ENCODE results near the gene KRTAP1-3.
"Not testable (repeated sequence)": the region's sequence is repeated elsewhere in the genome, so short reads cannot be mapped to it uniquely, and the experiment has no call there.

The KRTAP1-3 gene

GRCh38 chr17:41034346-41034935 is at the start of gene KRTAP1-3:
KRTAP1-3 (minus strand) TSS chr17:41034874; CDS start chr17:41034821, 53 bp downstream.
- DNase-seq (ENCODE audit: low spot score) = not testable (repeated sequence)

GRCh38 chr17:41084100-41084856 is 49.6 kb upstream of the KRTAP1-3 start, which contains the start of gene KRTAP4-7:
KRTAP4-7 (plus strand) TSS chr17:41084150; CDS start chr17:41084207, 57 bp downstream.
- DNase-seq (ENCODE audit: low spot score); H3K4me3 ChIP-seq; H3K27ac ChIP-seq: not testable (repeated sequence)

More at GRCh38 chr17:41034346-41034935, at the start of gene KRTAP1-3:
- not testable (repeated sequence) for H3K4me3 ChIP-seq, H3K27ac ChIP-seq

- H3K27ac ChIP-seq; DNase-seq (ENCODE audit: low spot score): not testable (repeated sequence)
Observed at GRCh38 chr17:41083427-41083826, 48.8 kb upstream of the KRTAP1-3 start.

GRCh38 chr17:41082626-41083025 is 48.0 kb upstream of the KRTAP1-3 start:
- TF ChIP-seq CTCF (IDR thresholded peaks at IDR 0.05) = no peak
- no peak for DNase-seq (ENCODE audit: low spot score)
- Histone ChIP-seq H3K4me3 (no peak overlapping the region), H3K27ac (no peak overlapping the region)

More at GRCh38 chr17:41083427-41083826, 48.8 kb upstream of the KRTAP1-3 start:
- not testable (repeated sequence) for H3K4me3 ChIP-seq

GRCh38 chr17:41076788-41077187 is 42.1 kb upstream of the KRTAP1-3 start:
- no peak for TF ChIP-seq CTCF (IDR thresholded peaks at IDR 0.05)
- H3K4me3 ChIP-seq = no peak overlapping the region

GRCh38 chr17:41073676-41074075 is 39.0 kb upstream of the KRTAP1-3 start:
- no peak for DNase-seq (ENCODE audit: low spot score)
- no peak overlapping the region for H3K27ac ChIP-seq
- H3K4me3 ChIP-seq = no peak overlapping the region
- TF ChIP-seq CTCF (IDR thresholded peaks at IDR 0.05) = no peak

More at GRCh38 chr17:41076788-41077187, 42.1 kb upstream of the KRTAP1-3 start:
- H3K27ac ChIP-seq = no peak overlapping the region
- no peak for DNase-seq (ENCODE audit: low spot score)

- Histone ChIP-seq H3K27ac (no peak overlapping the region), H3K4me3 (no peak overlapping the region)
- DNase-seq (ENCODE audit: low spot score) = no peak
- TF ChIP-seq CTCF (IDR thresholded peaks at IDR 0.05) = no peak
Observed at GRCh38 chr17:41071606-41072360, 37.1 kb upstream of the KRTAP1-3 start.

- no peak for DNase-seq (ENCODE audit: low spot score)
- no peak for TF ChIP-seq CTCF (IDR thresholded peaks at IDR 0.05)
- Histone ChIP-seq H3K27ac (no peak overlapping the region), H3K4me3 (no peak overlapping the region)
Observed at GRCh38 chr17:41069031-41069430, 34.4 kb upstream of the KRTAP1-3 start.
